CD8-positive, alpha-beta memory T cell (primary cell): ENCODE measurements around the gene MAPT. TPM values are rescaled to one million over a fixed set of nuclear protein-coding genes. Genes with fewer than 3 reads are reported as not detected.
A peak's percentile ranks its signal among the peaks of the same experiment; 100 is the strongest.
"Not testable (repeated sequence)": the region's sequence is repeated elsewhere in the genome, so short reads cannot be mapped to it uniquely, and the experiment has no call there.

Source experiments
- CTCF ChIA-PET: fragments of 350-600 bp; sonication (Branson Sonifier 250); formaldehyde crosslinking; loops from one replicate; lab custom pipeline; 2021; ENCODE audit warnings: antibody characterized with exemption; lab: Charles Lee
- POLR2A ChIA-PET: fragments of 350-600 bp; sonication (Branson Sonifier 250); formaldehyde crosslinking; loops from one replicate; lab custom pipeline; 2021; ENCODE audit warnings: antibody characterized with exemption; lab: Charles Lee
- DNase-seq, 5 donors: peaks; one replicate each; pipeline versions ENCODE4 v3.0.0 to v3.0.0-alpha.2; 2020 to 2022; ENCODE audit warnings: mixed read lengths in 1 of 5
- H3K27ac ChIP-seq: one replicate; pipeline ENCODE4 v1.7.0; 2013; ENCODE audit warnings: low read depth, mild to moderate bottlenecking, low read length, moderate library complexity
- H3K27me3 ChIP-seq: 2 replicates; pipeline ENCODE4 v1.7.0; 2013; ENCODE audit warnings: low read length, mild to moderate bottlenecking; ENCODE audit not compliant: insufficient read depth, poor library complexity, severe bottlenecking
- H3K36me3 ChIP-seq: 2 replicates; pipeline ENCODE4 v1.7.0; 2013; ENCODE audit warnings: mild to moderate bottlenecking, low read length, moderate library complexity; ENCODE audit not compliant: insufficient read depth
- H3K4me1 ChIP-seq: 2 replicates; pipeline ENCODE4 v1.7.0; 2013; ENCODE audit warnings: mild to moderate bottlenecking, low read length, moderate library complexity; ENCODE audit not compliant: insufficient read depth
- H3K4me3 ChIP-seq: 2 replicates; pipeline ENCODE4 v1.7.0; 2013; ENCODE audit warnings: mild to moderate bottlenecking, low read length
- H3K9me3 ChIP-seq: 2 replicates; pipeline ENCODE4 v1.7.0; 2013; ENCODE audit warnings: mild to moderate bottlenecking, low read length
- H3K27ac Mint-ChIP-seq, 8 donors: one replicate each; pipeline ENCODE4 v1.8.0; 2020 to 2021; ENCODE audit warnings: mixed read lengths in 8 of 8, mild to moderate bottlenecking in 6 of 8, inconsistent platforms in 3 of 8, moderate library complexity in 3 of 8
- H3K27me3 Mint-ChIP-seq, 2 donors: one replicate each; pipeline ENCODE4 v1.8.0; 2020 to 2021; ENCODE audit warnings: mixed read lengths in 2 of 2, mild to moderate bottlenecking in 1 of 2, moderate library complexity in 1 of 2
- H3K36me3 Mint-ChIP-seq, 3 donors: one replicate each; pipeline ENCODE4 v1.8.0; 2020 to 2021; ENCODE audit warnings: mixed read lengths in 3 of 3, inconsistent platforms in 1 of 3, mild to moderate bottlenecking in 1 of 3
- H3K4me1 Mint-ChIP-seq, 3 donors: one replicate each; pipeline ENCODE4 v1.8.0; 2020 to 2021; ENCODE audit warnings: mixed read lengths in 3 of 3, inconsistent platforms in 1 of 3, mild to moderate bottlenecking in 1 of 3
- H3K4me3 Mint-ChIP-seq, 7 donors: one replicate each; pipeline ENCODE4 v1.8.0; 2020 to 2021; ENCODE audit warnings: mixed read lengths in 7 of 7, mild to moderate bottlenecking in 6 of 7, moderate library complexity in 4 of 7, inconsistent platforms in 2 of 7
- H3K9me3 Mint-ChIP-seq, 5 donors: one replicate each; pipeline ENCODE4 v1.8.0; 2020 to 2022; ENCODE audit warnings: mixed read lengths in 5 of 5, mild to moderate bottlenecking in 3 of 5, moderate library complexity in 2 of 5, inconsistent platforms in 1 of 5
- polyA plus RNA-seq: library from polyadenylated mRNA; unstranded; fragments of 300-500 nt; fragmentation: Illumina TruSeq; gene quantifications from one replicate; pipeline ENCODE4 v1.2.3, GENCODE V29; 2021
- total RNA-seq, 2 experiments: library from RNA; stranded (reverse); gene quantifications; one replicate each; pipeline ENCODE4 v1.2.3, GENCODE V29; 2021

The MAPT gene
- total and polyA plus RNA-seq, 3 experiments from 2014 or later: 0.36 to 0.42 (median 0.42) TPM

DNA sequence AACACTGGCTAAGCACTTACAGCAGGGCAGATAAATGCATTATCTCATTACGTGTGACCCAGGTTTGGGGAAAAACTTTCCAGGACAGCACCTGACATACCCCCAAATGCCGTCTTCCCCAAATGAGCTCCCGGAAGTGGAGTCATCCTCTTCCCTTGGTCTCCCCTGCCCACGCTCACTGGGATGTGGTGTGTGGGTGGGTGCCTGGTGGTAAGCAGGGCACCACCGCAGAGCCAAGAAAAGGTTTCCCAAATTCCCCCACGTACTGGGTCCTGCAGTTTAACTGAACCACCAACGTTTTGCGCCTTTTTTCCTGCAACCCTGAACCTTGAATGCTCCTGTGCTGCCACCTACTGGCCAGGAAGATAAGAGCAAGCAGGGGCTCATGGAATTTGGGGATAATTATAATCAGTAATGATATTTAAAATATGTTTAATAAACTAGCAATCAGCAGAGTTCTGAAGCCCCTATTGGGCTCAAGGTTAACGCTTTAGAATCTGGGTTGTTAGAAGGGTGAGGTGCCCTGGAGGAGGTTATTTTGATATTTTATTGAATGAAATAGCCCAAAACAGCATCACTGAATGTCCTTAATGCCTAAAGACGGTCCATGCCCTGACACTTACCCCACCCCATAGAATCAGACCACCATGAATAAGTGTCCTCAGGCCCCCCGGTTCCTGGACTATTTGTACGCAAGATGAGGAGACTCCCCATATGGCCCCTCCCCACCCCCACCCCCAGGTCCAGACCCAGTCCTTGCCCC, 41.6 kb upstream of the MAPT start:
- POLR2A ChIA-PET: no interaction called here
- peak; percentile 20 to 59 (median 34) for DNase-seq
- Histone ChIP-seq H3K27me3 (no peaks in the 10 kb centered on the region), H3K4me3 (no peak overlapping the region), H3K4me1 (no peaks in the 10 kb centered on the region), H3K9me3 (no peaks in the 10 kb centered on the region), H3K27ac (no peak overlapping the region), H3K36me3 (no peaks in the 10 kb centered on the region)
- Mint-ChIP-seq H3K4me1 (peaks cover 4 to 8% (median 5%) of the 10 kb centered on the region in 3 donors), H3K27ac (peak overlapping the region in 1 of 8 donors; percentile 41), H3K9me3 (no peaks in the 10 kb centered on the region), H3K36me3 (no peaks in the 10 kb centered on the region), H3K27me3 (peaks cover 21 to 60% of the 10 kb centered on the region in 2 donors), H3K4me3 (peak overlapping the region in 3 of 7 donors; percentile 37 to 54 (median 49))
- CTCF ChIA-PET: interaction anchor here (0.9 to 2.2 kb wide), 3 partner anchors 21 to 213 kb away, joined by 3 to 6 read pairs (median 5); no protein-coding TSS in a partner anchor

DNA sequence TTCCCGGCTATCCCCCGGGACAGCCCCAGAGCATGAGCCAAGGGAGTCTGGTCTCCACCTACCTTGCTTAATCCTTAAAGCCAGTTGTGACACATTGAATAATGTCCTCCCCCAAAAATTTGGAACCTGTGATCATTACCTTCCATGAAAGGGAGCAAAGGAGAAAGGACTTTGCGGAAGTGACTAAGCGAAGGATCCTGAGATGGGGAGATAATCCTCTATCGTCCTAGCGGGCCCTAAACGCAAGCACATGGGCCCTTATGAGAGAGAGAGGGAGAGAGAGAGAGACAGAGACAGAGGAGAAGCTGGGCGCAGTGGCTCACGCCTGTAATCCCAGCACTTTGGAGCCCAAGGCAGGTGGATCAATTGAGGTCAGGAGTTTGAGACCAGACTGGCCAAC, 40.1 kb upstream of the MAPT start:
- ChIA-PET CTCF (interaction anchor here (0.7 kb wide), 2 partner anchors 35 to 40 kb away, joined by 3 read pairs; partner anchors contain the start of gene MAPT), POLR2A (no interaction called here)
- no peaks in the 10 kb centered on the region for H3K36me3 Mint-ChIP-seq
- no peak overlapping the region for H3K4me3 ChIP-seq
- no peak overlapping the region for H3K27ac Mint-ChIP-seq
- H3K4me1 ChIP-seq: no peaks in the 10 kb centered on the region
- H3K27me3 Mint-ChIP-seq: peaks cover 27 to 66% of the 10 kb centered on the region in 2 donors
- peaks cover 4 to 8% (median 5%) of the 10 kb centered on the region in 3 donors for H3K4me1 Mint-ChIP-seq
- H3K36me3 ChIP-seq: no peaks in the 10 kb centered on the region
- no peak overlapping the region for H3K27ac ChIP-seq
- no peak overlapping the region for H3K4me3 Mint-ChIP-seq
- no peaks in the 10 kb centered on the region for H3K27me3 ChIP-seq
- DNase-seq: no peak
- no peaks in the 10 kb centered on the region for H3K9me3 ChIP-seq
- H3K9me3 Mint-ChIP-seq: no peaks in the 10 kb centered on the region

DNA sequence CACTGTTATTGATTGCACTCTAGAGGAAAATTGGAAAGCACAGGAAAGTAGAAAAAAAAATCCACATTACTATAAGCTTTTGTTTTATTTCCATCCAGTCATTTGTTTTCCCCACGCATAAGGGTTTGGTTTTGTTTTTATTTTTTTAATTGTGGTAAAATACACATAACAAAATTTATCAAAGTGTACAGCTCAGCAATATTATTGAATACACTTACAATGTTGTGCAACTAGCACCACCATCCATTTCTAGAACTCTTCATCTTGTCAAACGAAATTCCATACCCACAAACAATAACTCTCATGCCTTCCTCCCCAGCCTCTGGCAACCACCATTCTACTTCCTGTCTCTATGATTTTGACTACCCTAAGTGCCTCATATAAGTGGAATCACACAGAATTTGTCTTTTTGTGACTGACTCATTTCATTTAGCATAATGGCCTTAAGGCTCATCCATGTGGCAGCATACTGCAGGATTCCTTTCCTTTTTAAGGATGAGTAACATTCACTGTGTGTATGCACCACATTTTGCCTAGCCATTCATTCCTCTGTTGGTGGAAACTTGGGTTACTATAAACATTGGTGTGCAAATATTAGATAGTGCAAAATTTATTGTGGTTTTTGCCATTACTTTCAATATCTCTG, 38.5 kb upstream of the MAPT start:
- POLR2A ChIA-PET: no interaction called here
- H3K36me3 ChIP-seq: no peaks in the 10 kb centered on the region
- H3K27me3 Mint-ChIP-seq: peaks cover 33 to 72% of the 10 kb centered on the region in 2 donors
- H3K4me3 Mint-ChIP-seq: no peak overlapping the region
- no peak overlapping the region for H3K27ac Mint-ChIP-seq
- H3K27ac ChIP-seq: no peak overlapping the region
- no peaks in the 10 kb centered on the region for H3K4me1 ChIP-seq
- H3K4me3 ChIP-seq: no peak overlapping the region
- H3K9me3 Mint-ChIP-seq: no peaks in the 10 kb centered on the region
- peaks cover 4 to 8% (median 5%) of the 10 kb centered on the region in 3 donors for H3K4me1 Mint-ChIP-seq
- H3K27me3 ChIP-seq: no peaks in the 10 kb centered on the region
- H3K9me3 ChIP-seq: no peaks in the 10 kb centered on the region
- no peak for DNase-seq
- CTCF ChIA-PET: no interaction called here
- no peaks in the 10 kb centered on the region for H3K36me3 Mint-ChIP-seq

DNA sequence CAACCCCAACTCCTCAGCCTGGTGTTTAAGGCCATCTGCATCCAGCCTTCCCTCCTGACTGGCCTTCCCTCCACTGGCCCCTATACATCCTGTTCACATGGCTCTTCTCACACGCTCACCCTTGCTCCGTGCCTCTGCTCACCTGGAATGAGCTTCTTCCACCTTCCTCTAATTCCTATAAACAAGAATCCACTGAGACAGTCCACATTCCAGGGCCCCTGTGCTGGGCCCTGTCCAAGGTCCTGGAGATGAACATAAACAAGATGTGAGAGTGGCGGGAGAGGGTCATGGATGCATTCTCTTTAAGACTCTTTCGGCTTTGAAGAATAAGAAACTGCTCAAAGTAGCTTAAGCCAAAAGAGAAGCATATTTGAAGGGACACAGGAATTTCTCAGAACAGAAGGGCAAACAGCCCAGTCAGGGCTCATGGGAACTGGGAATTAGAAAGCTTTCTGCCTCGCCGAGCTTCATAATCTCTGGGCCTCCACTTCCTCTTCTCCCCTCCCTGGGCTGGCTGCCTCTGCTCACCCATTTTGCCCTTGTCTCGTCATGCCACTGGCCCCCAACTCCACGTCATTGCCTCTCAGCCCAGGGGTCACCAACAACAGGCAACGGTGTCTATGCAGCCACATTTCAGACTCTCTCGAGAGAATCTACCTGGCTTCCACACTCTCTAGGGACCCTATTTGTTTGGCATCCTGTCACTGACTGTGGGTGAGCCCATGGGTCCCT, 36.2 kb upstream of the MAPT start:
- no peaks in the 10 kb centered on the region for H3K4me1 ChIP-seq
- H3K4me3 ChIP-seq: no peak overlapping the region
- peaks cover 0 to 2% (median 0%) of the 10 kb centered on the region in 3 donors for H3K4me1 Mint-ChIP-seq
- H3K27me3 Mint-ChIP-seq: peaks cover 41 to 67% of the 10 kb centered on the region in 2 donors
- no peaks in the 10 kb centered on the region for H3K36me3 ChIP-seq
- H3K9me3 ChIP-seq: no peaks in the 10 kb centered on the region
- no peaks in the 10 kb centered on the region for H3K9me3 Mint-ChIP-seq
- ChIA-PET CTCF (no interaction called here), POLR2A (no interaction called here)
- H3K27me3 ChIP-seq: no peaks in the 10 kb centered on the region
- no peak overlapping the region for H3K27ac ChIP-seq
- no peak overlapping the region for H3K4me3 Mint-ChIP-seq
- DNase-seq: no peak
- H3K27ac Mint-ChIP-seq: peak overlapping the region in 1 of 8 donors; percentile 18
- H3K36me3 Mint-ChIP-seq: no peaks in the 10 kb centered on the region

DNA sequence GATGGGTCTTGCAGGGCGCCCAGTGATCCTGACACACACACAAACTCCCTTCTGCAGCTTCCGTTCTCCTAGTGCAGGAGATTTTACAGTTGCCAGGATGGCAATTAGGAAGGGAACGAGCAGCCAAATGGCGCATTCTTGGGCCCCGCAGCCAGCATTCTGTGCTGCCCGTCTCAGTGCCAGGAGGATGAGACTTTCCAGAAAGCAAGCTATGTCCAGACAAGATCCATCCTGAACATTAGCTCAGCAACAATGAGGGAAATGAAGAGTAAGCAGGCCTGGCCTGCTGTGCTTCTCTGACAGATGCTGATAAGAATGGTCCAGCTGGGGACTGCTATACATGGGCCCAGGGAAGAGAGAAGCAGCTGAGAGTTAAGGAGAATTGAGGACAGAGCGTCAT, 33.2 kb upstream of the MAPT start:
- no peak for DNase-seq
- Histone ChIP-seq H3K4me1 (no peaks in the 10 kb centered on the region), H3K9me3 (no peaks in the 10 kb centered on the region), H3K27ac (no peak overlapping the region), H3K27me3 (no peaks in the 10 kb centered on the region), H3K36me3 (no peaks in the 10 kb centered on the region), H3K4me3 (no peak overlapping the region)
- no peaks in the 10 kb centered on the region for H3K36me3 Mint-ChIP-seq
- ChIA-PET CTCF (no interaction called here), POLR2A (no interaction called here)
- peaks cover 36 to 73% of the 10 kb centered on the region in 2 donors for H3K27me3 Mint-ChIP-seq
- H3K4me1 Mint-ChIP-seq: no peaks in the 10 kb centered on the region
- H3K4me3 Mint-ChIP-seq: no peak overlapping the region
- H3K9me3 Mint-ChIP-seq: no peaks in the 10 kb centered on the region
- no peak overlapping the region for H3K27ac Mint-ChIP-seq

DNA sequence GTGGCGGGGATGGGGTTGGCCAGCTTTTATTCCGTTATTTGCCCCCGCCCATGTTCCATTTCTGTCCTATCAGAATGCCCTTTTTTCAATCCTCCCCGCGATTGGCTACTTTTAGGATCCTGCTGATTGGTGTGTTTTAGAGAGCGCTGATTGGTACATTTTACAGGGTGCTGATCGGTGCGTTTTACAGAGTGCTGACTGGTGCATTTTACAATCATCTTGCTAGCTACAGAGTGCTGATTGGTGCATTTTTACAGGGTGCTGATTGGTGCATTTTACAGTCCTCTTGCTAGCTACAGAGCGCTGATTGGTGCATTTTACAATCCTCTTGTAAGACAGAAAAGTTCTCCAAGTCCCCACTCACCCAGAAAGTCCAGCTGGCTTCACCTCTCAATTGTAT, 32.2 kb upstream of the MAPT start:
- H3K4me3 Mint-ChIP-seq, H3K4me1 ChIP-seq, H3K27ac Mint-ChIP-seq, H3K4me3 ChIP-seq, H3K36me3 Mint-ChIP-seq, H3K36me3 ChIP-seq, H3K9me3 Mint-ChIP-seq, H3K27me3 ChIP-seq, H3K27ac ChIP-seq, DNase-seq, H3K9me3 ChIP-seq, H3K4me1 Mint-ChIP-seq, POLR2A ChIA-PET: not testable (repeated sequence)
- CTCF ChIA-PET: interaction anchor here (1.4 kb wide), 1 partner anchor 30 kb away, joined by 4 read pairs; no protein-coding TSS in a partner anchor
- H3K27me3 Mint-ChIP-seq: peaks cover 31 to 69% of the 10 kb centered on the region in 2 donors

DNA sequence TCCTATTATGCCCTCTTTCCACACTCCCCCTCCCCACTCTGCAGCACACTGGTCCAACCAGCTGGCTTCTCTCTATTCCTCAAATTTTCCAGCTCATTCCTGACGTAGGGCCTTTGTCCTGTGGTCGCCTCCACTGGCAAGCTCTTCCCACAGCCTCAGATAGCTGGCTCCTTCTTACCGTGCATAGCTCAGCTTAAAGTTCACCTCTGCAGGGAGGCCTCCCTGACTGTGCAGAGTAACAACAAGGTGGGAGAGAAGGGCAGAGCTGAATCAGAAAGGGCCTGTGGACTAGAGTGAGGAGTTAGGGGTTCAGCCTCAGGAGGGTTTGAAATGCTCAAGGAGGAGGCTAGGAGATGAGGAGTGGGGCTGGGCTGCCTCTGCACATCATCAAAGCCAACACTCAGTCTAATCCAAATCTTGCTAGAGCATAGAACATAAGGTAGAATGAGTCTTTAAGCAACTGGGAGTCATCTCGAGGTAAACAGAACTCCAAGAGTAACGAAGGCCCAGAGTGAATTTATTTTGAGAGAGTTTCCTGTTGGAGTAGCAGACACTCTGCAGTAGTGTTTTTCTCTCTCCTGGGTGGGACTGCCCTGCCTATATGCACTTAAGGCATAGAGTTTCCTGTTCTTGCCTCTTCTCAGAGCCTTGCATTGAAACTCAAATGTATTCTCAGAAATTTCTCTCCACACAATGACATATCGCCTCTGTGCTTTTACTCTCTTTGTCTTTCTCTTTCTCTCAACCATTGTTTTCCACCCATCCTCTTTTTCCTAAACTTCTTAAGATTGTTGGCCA, 30.3 kb upstream of the MAPT start:
- ChIA-PET POLR2A (no interaction called here), CTCF (interaction anchor here (0.9 to 1.1 kb wide), 2 partner anchors 12 to 29 kb away, joined by 3 to 4 read pairs; no protein-coding TSS in a partner anchor)
- no peak overlapping the region for H3K4me3 ChIP-seq
- H3K27ac Mint-ChIP-seq: no peak overlapping the region
- H3K4me1 ChIP-seq: no peaks in the 10 kb centered on the region
- no peaks in the 10 kb centered on the region for H3K27me3 ChIP-seq
- no peaks in the 10 kb centered on the region for H3K4me1 Mint-ChIP-seq
- H3K36me3 ChIP-seq: no peaks in the 10 kb centered on the region
- no peak overlapping the region for H3K27ac ChIP-seq
- H3K36me3 Mint-ChIP-seq: no peaks in the 10 kb centered on the region
- H3K9me3 Mint-ChIP-seq: no peaks in the 10 kb centered on the region
- peaks cover 27 to 61% of the 10 kb centered on the region in 2 donors for H3K27me3 Mint-ChIP-seq
- H3K4me3 Mint-ChIP-seq: no peak overlapping the region
- no peak for DNase-seq
- H3K9me3 ChIP-seq: no peaks in the 10 kb centered on the region
